ENCODE measurements around the gene UROD.

The UROD gene

DNA sequence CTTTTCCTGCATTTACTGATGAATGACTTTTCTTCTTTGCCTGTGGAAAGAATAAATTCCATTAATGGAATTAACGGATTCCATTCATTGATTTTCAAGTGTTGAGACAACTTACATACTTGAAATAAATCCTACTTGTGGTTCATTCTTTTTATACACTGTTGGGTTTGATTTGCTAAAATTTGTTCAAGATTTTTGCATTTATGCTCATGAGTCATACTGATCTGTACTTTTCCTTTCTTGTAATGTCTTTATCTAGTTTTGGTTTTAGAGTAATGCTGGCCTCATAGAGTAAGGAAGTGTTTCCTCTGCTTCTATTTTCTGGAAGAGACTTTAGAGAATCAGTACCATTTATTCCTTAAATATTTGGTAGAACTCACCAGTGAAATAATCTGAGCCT, 14.4 kb downstream of the UROD start:
- Histone ChIP-seq H3K9ac (ENCODE audit: low read depth, low read length) (no peak overlapping the region), H3K27me3 (ENCODE audit: control insufficient read depth, insufficient read depth, low read length) (no peaks in the 10 kb centered on the region), H3K9me3 (replicated peaks; ENCODE audit: low read length) (no peaks in the 10 kb centered on the region)

DNA sequence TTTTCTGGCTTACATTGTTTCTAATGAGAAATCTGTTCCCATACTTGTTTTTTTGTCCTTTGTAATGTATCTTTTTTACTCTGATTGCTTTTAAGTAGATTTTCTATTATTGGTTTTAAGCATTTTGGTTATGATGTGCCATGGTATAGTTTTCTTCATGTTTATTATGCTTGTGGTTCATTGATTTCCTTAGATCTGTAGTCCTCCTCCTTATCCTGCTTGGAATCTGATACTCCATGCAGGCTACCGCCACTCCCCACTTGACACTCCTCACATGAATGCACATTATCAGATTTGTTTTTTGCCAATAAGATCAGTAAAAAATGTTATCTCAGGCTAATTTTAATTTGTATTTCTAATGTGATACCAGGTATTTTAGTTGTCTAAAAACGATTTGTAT, 20.8 kb downstream of the UROD start:
- Histone ChIP-seq H3K4me3 (ENCODE audit: low read length) (no peak overlapping the region), H3K4me1 (ENCODE audit: control insufficient read depth, insufficient read depth, low read length) (no peaks in the 10 kb centered on the region), H3K36me3 (ENCODE audit: insufficient read depth, low read length) (no peaks in the 10 kb centered on the region), H3K4me2 (ENCODE audit: low read length) (no peak overlapping the region), H3K9ac (ENCODE audit: low read depth, low read length) (no peak overlapping the region), H3K9me3 (replicated peaks; ENCODE audit: low read length) (no peaks in the 10 kb centered on the region), H3K27me3 (ENCODE audit: control insufficient read depth, insufficient read depth, low read length) (no peaks in the 10 kb centered on the region)

More for the DNA sequence above, 14.4 kb downstream of the UROD start:
- Histone ChIP-seq H3K36me3 (ENCODE audit: insufficient read depth, low read length) (no peaks in the 10 kb centered on the region), H3K4me3 (ENCODE audit: low read length) (no peak overlapping the region), H3K4me1 (ENCODE audit: control insufficient read depth, insufficient read depth, low read length) (no peaks in the 10 kb centered on the region), H3K4me2 (ENCODE audit: low read length) (no peak overlapping the region)

DNA sequence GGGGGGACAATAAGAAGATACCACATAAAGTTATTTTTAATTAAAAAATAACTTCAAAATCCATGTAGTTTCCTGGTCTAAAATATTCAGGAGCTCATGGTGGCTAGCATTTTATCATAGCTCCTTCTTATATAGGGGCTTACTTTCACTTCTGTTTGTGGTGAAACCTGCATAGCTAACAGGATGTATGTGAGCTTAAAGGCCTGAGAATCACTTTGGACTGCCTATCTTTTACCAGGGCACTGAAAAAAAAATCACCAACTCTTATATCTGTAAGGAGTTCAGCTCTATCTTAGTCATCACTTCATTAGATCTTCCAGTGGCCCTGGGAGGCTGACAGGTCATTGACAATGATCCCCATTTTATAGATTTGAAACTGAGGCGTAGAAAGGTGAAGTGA, 21.3 kb downstream of the UROD start:
- H3K9me3 ChIP-seq (replicated peaks; ENCODE audit: low read length) = no peaks in the 10 kb centered on the region
- no peaks in the 10 kb centered on the region for H3K27me3 ChIP-seq (ENCODE audit: control insufficient read depth, insufficient read depth, low read length)
- H3K36me3 ChIP-seq (ENCODE audit: insufficient read depth, low read length) = no peaks in the 10 kb centered on the region
- H3K4me1 ChIP-seq (ENCODE audit: control insufficient read depth, insufficient read depth, low read length) = no peaks in the 10 kb centered on the region
- no peak overlapping the region for H3K4me2 ChIP-seq (ENCODE audit: low read length)
- no peak overlapping the region for H3K4me3 ChIP-seq (ENCODE audit: low read length)
- no peak overlapping the region for H3K9ac ChIP-seq (ENCODE audit: low read depth, low read length)

DNA sequence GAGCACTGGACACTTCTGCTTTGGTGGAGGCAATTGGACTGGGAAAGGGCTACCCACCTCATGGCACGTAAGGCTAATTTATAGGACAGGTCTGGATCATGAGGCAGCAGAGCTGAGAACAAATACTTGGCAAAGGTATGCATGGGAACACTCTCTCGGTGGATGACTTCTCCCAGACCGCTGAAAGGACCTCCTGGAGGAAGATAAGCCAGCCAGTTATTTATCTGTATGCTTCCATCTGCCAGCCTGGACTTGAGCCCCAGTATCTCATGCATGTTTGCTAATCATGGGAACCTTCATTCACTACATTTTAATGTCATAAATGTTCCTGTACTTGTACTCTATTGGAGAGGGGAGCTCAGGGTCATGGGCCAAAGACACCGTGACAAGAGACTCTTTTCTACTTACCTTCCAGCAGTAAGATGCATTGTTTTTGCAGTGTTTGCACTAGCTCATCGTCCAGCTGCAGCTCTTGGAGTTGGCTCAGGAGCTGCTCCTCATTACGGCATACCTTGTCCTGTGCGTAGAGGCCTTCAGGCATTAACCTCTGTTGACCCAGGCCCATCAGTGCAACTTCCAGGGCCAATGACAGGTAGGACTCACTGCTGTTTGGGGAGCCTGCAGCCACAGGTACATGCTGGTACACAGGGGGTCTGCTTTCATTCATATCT, 23.7 kb downstream of the UROD start:
- Histone ChIP-seq H3K9ac (ENCODE audit: low read depth, low read length) (no peak overlapping the region), H3K36me3 (ENCODE audit: insufficient read depth, low read length) (no peaks in the 10 kb centered on the region), H3K4me3 (ENCODE audit: low read length) (no peak overlapping the region), H3K4me1 (ENCODE audit: control insufficient read depth, insufficient read depth, low read length) (no peaks in the 10 kb centered on the region), H3K4me2 (ENCODE audit: low read length) (no peak overlapping the region), H3K27me3 (ENCODE audit: control insufficient read depth, insufficient read depth, low read length) (no peaks in the 10 kb centered on the region), H3K9me3 (replicated peaks; ENCODE audit: low read length) (no peaks in the 10 kb centered on the region)

DNA sequence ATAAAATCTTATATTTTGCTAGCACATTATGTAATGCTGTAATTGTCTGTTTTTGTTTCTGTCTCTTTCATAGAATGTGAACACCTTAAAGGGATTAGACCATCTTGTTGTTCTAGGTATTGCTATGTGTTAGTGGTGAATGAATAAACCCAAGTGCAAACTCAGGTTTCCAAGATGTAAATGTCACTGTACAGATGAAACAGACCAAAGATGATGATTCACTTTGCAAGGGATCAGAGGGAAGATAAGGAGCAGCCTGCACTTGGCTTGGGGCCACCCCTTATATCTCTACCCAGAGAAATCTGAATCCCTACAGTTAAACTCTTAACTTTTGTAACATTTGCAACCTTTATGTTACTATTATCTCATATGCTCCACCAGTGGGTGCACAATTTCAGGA, 25.4 kb downstream of the UROD start:
- Histone ChIP-seq H3K9me3 (replicated peaks; ENCODE audit: low read length) (no peaks in the 10 kb centered on the region), H3K4me1 (ENCODE audit: control insufficient read depth, insufficient read depth, low read length) (no peaks in the 10 kb centered on the region), H3K9ac (ENCODE audit: low read depth, low read length) (no peak overlapping the region), H3K4me2 (ENCODE audit: low read length) (no peak overlapping the region), H3K36me3 (ENCODE audit: insufficient read depth, low read length) (no peaks in the 10 kb centered on the region), H3K4me3 (ENCODE audit: low read length) (no peak overlapping the region), H3K27me3 (ENCODE audit: control insufficient read depth, insufficient read depth, low read length) (no peaks in the 10 kb centered on the region)

DNA sequence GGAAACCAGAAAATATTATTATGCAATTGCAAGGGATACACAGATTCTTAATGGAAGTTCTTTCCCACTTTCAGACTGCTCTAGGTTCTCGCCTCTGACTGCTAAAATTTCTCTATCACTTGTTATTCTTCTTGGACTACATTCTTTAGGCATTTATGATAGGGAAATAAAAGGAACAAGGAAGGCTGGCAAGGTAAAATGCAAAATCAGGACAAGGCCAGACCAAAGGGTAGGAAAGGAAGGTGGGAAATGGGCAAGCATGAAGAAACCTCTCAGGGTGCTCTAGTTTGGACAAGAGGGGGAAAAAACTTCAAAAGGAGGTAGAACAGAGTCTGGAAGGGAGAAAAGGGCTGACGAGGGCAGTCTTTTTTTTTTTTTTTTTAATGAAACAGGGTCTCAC, 26.2 kb downstream of the UROD start:
- H3K4me1 ChIP-seq (ENCODE audit: control insufficient read depth, insufficient read depth, low read length) = no peaks in the 10 kb centered on the region
- H3K36me3 ChIP-seq (ENCODE audit: insufficient read depth, low read length) = no peaks in the 10 kb centered on the region
- H3K9ac ChIP-seq (ENCODE audit: low read depth, low read length) = no peak overlapping the region
- no peak overlapping the region for H3K4me3 ChIP-seq (ENCODE audit: low read length)
- H3K27me3 ChIP-seq (ENCODE audit: control insufficient read depth, insufficient read depth, low read length) = no peaks in the 10 kb centered on the region
- no peaks in the 10 kb centered on the region for H3K9me3 ChIP-seq (replicated peaks; ENCODE audit: low read length)
- no peak overlapping the region for H3K4me2 ChIP-seq (ENCODE audit: low read length)

DNA sequence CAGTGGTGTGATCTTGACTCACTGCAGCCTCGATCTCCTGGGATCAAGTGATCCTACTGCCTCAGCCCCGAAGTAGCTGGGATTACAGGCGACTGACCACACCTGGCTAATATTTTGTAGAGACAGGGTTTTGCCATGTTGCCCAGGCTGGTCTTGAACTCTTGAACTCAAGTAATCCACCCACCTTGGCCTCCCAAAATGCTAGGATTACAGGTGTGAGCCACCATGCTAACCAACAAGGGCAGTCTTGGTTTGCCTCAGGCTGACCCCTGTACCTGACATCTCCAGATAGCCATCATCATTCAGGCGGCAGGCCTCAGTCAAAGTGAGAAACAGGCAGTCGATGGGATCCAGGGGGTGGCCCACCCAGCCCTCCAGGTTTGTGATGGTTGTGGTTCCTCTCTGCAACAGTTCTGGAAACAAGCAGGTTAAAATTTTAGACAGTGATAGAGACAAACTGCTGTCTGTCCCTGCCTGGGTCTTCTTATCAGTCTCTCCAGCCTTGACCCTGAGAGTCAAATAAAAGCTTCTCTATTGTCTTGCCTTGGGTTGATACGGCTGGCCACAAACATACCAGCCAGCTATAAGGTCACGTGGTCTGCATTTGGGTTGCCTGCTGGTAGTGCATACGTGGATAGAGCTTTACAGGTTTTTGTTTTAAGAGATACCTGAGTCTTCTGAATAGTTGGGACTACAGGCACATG, 26.8 kb downstream of the UROD start:
- H3K4me3 ChIP-seq (ENCODE audit: low read length) = no peak overlapping the region
- H3K4me2 ChIP-seq (ENCODE audit: low read length) = no peak overlapping the region
- H3K9ac ChIP-seq (ENCODE audit: low read depth, low read length) = no peak overlapping the region
- no peaks in the 10 kb centered on the region for H3K9me3 ChIP-seq (replicated peaks; ENCODE audit: low read length)
- no peaks in the 10 kb centered on the region for H3K36me3 ChIP-seq (ENCODE audit: insufficient read depth, low read length)
- no peaks in the 10 kb centered on the region for H3K4me1 ChIP-seq (ENCODE audit: control insufficient read depth, insufficient read depth, low read length)
- no peaks in the 10 kb centered on the region for H3K27me3 ChIP-seq (ENCODE audit: control insufficient read depth, insufficient read depth, low read length)

DNA sequence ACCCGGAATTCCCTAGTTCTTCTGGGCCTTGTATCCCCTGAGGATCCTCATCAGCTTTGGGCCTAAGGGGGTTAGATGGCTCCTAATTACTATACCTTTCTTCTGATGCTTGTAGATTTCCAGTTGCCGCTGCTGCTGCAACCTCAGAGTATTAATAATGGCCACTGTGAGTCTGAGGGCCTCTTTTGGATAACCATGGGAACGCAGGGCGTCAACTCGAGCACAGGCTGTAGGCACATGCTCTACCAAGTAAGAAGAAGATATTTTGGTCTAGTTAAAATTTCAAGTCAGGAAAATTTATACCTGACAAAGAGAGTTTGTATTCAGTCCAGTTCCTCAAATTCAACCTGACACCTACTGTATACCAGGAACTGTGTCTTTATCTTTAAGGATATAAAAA, 28.2 kb downstream of the UROD start:
- Histone ChIP-seq H3K36me3 (ENCODE audit: insufficient read depth, low read length) (no peaks in the 10 kb centered on the region), H3K9me3 (replicated peaks; ENCODE audit: low read length) (no peaks in the 10 kb centered on the region), H3K4me1 (ENCODE audit: control insufficient read depth, insufficient read depth, low read length) (no peaks in the 10 kb centered on the region), H3K9ac (ENCODE audit: low read depth, low read length) (no peak overlapping the region), H3K4me3 (ENCODE audit: low read length) (no peak overlapping the region), H3K27me3 (ENCODE audit: control insufficient read depth, insufficient read depth, low read length) (no peaks in the 10 kb centered on the region), H3K4me2 (ENCODE audit: low read length) (no peak overlapping the region)

DNA sequence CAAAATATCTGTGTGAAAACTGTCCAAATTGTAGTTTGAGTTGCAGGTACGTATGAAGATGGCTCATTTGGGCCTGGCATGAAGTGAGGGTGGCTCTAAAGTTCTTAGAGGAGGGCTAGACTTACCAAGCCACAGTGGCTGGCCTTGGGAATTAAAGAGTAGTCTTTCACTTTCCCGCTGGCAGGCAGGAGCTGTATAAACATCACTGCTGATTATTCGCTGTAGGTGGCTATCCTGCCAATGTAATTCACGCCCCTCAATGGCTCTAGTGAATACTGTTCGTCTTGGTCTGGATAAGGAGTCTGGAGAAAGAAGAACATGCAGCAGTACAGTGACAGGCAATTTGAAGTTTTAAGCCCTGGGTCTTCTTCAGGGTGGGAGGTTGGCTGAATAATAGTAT, 31.0 kb downstream of the UROD start:
- H3K4me3 ChIP-seq (ENCODE audit: low read length) = no peak overlapping the region
- no peaks in the 10 kb centered on the region for H3K27me3 ChIP-seq (ENCODE audit: control insufficient read depth, insufficient read depth, low read length)
- no peaks in the 10 kb centered on the region for H3K9me3 ChIP-seq (replicated peaks; ENCODE audit: low read length)
- H3K36me3 ChIP-seq (ENCODE audit: insufficient read depth, low read length) = no peaks in the 10 kb centered on the region
- H3K9ac ChIP-seq (ENCODE audit: low read depth, low read length) = no peak overlapping the region
- no peaks in the 10 kb centered on the region for H3K4me1 ChIP-seq (ENCODE audit: control insufficient read depth, insufficient read depth, low read length)
- no peak overlapping the region for H3K4me2 ChIP-seq (ENCODE audit: low read length)

DNA sequence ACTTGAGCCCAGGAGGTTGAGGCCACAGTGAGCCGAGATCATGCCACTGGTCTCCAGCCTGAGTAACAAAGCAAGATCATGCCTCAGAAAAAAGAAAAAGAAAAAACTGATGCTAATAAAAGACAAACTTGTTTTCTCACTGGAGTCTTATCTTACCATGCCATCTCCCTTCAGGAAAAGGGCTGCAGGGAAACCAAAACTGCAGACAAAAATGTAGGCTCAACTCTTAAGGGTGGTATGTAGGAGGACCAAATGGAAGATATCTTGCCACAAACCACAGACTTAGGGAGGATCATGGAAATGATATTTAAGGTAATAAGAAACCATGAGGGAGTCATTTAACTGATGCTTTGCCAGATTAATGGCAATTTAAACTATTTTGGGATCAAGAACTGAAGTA, 32.9 kb downstream of the UROD start:
- no peaks in the 10 kb centered on the region for H3K27me3 ChIP-seq (ENCODE audit: control insufficient read depth, insufficient read depth, low read length)
- H3K9me3 ChIP-seq (replicated peaks; ENCODE audit: low read length) = no peaks in the 10 kb centered on the region
- H3K36me3 ChIP-seq (ENCODE audit: insufficient read depth, low read length) = no peaks in the 10 kb centered on the region
- no peak overlapping the region for H3K9ac ChIP-seq (ENCODE audit: low read depth, low read length)
- H3K4me3 ChIP-seq (ENCODE audit: low read length) = no peak overlapping the region
- no peaks in the 10 kb centered on the region for H3K4me1 ChIP-seq (ENCODE audit: control insufficient read depth, insufficient read depth, low read length)
- no peak overlapping the region for H3K4me2 ChIP-seq (ENCODE audit: low read length)

DNA sequence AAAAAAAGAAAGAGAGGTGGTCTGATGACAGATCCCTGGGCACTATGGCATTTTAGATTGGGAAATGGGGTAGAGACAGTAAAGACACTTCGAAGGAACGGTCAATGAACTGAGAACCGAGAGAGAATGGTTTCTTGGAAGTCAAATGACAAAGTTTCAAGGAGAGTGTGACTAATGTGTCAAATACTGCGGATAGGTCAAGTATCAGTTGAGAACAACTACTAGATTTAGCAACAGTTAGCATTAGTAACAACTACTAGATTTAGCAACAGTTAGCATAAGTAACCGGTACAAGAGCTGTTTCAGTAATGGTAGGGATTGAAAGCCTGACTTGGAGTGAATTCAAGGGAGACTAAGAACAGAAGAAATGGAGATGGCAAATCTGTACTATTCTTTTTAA, 35.0 kb downstream of the UROD start:
- Histone ChIP-seq H3K4me2 (ENCODE audit: low read length) (no peak overlapping the region), H3K9ac (ENCODE audit: low read depth, low read length) (no peak overlapping the region), H3K36me3 (ENCODE audit: insufficient read depth, low read length) (no peaks in the 10 kb centered on the region), H3K4me3 (ENCODE audit: low read length) (no peak overlapping the region), H3K9me3 (replicated peaks; ENCODE audit: low read length) (no peaks in the 10 kb centered on the region), H3K27me3 (ENCODE audit: control insufficient read depth, insufficient read depth, low read length) (peaks cover 5% of the 10 kb centered on the region), H3K4me1 (ENCODE audit: control insufficient read depth, insufficient read depth, low read length) (no peaks in the 10 kb centered on the region)
